IPS-18a (cell line): ENCODE results near the gene ARIH2.

Experiments used
- H3K27ac ChIP-seq: one replicate; pipeline ENCODE4 v1.5.1; 2013; ENCODE audit warnings: low read length
- H3K27me3 ChIP-seq: one replicate; pipeline ENCODE4 v1.6.1; 2013; ENCODE audit warnings: mild to moderate bottlenecking, low read length; ENCODE audit not compliant: control insufficient read depth, insufficient read depth
- H3K36me3 ChIP-seq: one replicate; pipeline ENCODE4 v1.6.1; 2013; ENCODE audit warnings: low read depth, low read length; ENCODE audit not compliant: control insufficient read depth
- H3K4me1 ChIP-seq: one replicate; pipeline ENCODE4 v1.6.1; 2013; ENCODE audit warnings: low read depth, low read length; ENCODE audit not compliant: control insufficient read depth
- H3K4me3 ChIP-seq: one replicate; pipeline ENCODE4 v1.5.1; 2013; ENCODE audit warnings: low read length
- H3K9ac ChIP-seq: one replicate; pipeline ENCODE4 v1.6.1; 2013; ENCODE audit warnings: mild to moderate bottlenecking, low read length, moderate library complexity
- H3K9me3 ChIP-seq: one replicate; pipeline ENCODE4 v1.6.1; 2013; ENCODE audit warnings: low read depth, low read length; ENCODE audit not compliant: control insufficient read depth

Gene ARIH2

DNA sequence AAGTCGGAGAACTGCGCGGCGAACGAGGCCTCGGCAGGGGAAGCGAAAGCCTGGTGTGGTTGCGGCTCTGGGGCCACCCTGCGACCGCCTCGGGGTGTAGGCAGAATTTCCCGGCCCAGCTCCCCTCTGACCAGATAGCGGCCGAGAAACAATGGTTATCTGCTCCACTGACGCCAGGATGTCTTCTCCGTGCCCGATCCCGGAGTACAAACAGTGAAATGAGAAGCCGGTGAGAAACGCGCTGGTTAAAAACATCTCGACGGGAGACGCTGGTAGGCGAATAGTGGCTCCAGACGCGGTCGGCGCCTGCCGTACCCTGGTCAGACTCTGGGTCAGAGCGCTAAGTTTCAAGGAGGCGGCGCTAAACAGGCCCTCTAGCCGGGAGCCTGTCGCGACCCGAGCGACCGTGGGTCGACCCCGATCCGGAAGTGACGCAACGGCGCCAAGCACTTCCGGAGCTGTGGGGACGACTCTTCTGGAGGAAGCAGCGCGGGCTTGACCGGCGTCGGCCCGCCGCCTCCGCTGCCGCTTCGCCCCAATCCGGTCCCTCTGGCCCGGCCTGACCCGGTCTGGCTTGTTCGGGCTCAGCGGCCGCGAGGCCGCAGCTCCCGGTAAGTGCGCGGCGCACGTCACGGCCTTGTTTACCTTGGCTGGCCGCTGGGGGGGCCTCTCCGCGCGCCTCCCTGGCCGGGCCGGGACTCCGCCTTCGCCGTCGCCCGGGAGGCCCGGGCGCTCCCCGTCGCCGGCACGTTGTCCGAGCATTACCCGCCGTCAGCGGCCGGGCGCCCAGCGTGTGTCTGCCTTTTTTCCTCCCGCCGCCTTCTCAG lies at the start of gene ARIH2:
Gene ARIH2, plus strand, starts transcription at position 455 of the 827 bp plus-strand sequence. CDS start 8,717 bp downstream, outside the sequence.
- Histone ChIP-seq H3K9ac (peak within 1 kb of the TSS; percentile 82), H3K27me3 (no peaks in the 10 kb centered on the region), H3K9me3 (no peaks in the 10 kb centered on the region), H3K36me3 (peaks cover 3% of the 10 kb centered on the region), H3K4me1 (no peaks in the 10 kb centered on the region), H3K27ac (peak within 1 kb of the TSS; percentile 37), H3K4me3 (peak within 1 kb of the TSS; percentile 85)

GRCh38 chr3:48877671-48878070 lies 41.0 kb upstream of the ARIH2 start:
- Histone ChIP-seq H3K27me3 (no peaks in the 10 kb centered on the region), H3K36me3 (no peaks in the 10 kb centered on the region), H3K4me3 (no peak overlapping the region), H3K9me3 (no peaks in the 10 kb centered on the region), H3K27ac (no peak overlapping the region), H3K9ac (no peak overlapping the region), H3K4me1 (no peaks in the 10 kb centered on the region)

GRCh38 chr3:48879307-48879993 lies 39.2 kb upstream of the ARIH2 start:
- Histone ChIP-seq H3K9me3 (no peaks in the 10 kb centered on the region), H3K27me3 (no peaks in the 10 kb centered on the region), H3K27ac (no peak overlapping the region), H3K4me3 (no peak overlapping the region), H3K9ac (no peak overlapping the region), H3K36me3 (no peaks in the 10 kb centered on the region), H3K4me1 (no peaks in the 10 kb centered on the region)

DNA sequence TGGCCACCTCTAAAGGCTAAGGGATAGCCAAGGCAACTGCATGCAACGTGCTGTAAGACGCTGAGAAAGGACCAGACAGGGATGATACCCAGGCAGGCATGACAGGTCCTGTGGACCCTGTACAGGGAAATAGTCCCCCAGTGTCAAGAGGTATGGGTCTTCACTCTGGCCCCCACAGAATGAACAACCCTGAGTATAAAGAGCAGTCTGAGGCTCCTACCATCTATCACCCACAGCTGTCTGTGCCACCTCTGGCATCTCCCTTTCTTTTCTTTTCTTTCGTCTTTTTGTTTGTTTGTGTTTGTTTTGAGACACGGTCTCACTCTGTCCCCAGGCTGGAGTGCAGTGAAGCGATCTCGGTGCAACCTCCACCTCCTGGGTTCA lies 38.7 kb upstream of the ARIH2 start:
- H3K27ac ChIP-seq: no peak overlapping the region
- no peaks in the 10 kb centered on the region for H3K36me3 ChIP-seq
- no peak overlapping the region for H3K4me3 ChIP-seq
- no peaks in the 10 kb centered on the region for H3K4me1 ChIP-seq
- H3K9me3 ChIP-seq: no peaks in the 10 kb centered on the region
- no peak overlapping the region for H3K9ac ChIP-seq
- H3K27me3 ChIP-seq: no peaks in the 10 kb centered on the region

- H3K9me3 ChIP-seq: no peaks in the 10 kb centered on the region
- no peak overlapping the region for H3K9ac ChIP-seq
- no peaks in the 10 kb centered on the region for H3K27me3 ChIP-seq
- no peak overlapping the region for H3K4me3 ChIP-seq
- no peak overlapping the region for H3K27ac ChIP-seq
- H3K4me1 ChIP-seq: no peaks in the 10 kb centered on the region
- H3K36me3 ChIP-seq: no peaks in the 10 kb centered on the region
These were observed 37.6 kb upstream of the ARIH2 start for GRCh38 chr3:48881006-48881405.

- Histone ChIP-seq H3K9ac (no peak overlapping the region), H3K27ac (no peak overlapping the region), H3K27me3 (no peaks in the 10 kb centered on the region), H3K36me3 (no peaks in the 10 kb centered on the region), H3K4me3 (no peak overlapping the region), H3K9me3 (no peaks in the 10 kb centered on the region), H3K4me1 (no peaks in the 10 kb centered on the region)
These were observed 37.0 kb upstream of the ARIH2 start for GRCh38 chr3:48881652-48882114.

- no peak overlapping the region for H3K9ac ChIP-seq
- H3K9me3 ChIP-seq: no peaks in the 10 kb centered on the region
- no peaks in the 10 kb centered on the region for H3K27me3 ChIP-seq
- H3K4me3 ChIP-seq: no peak overlapping the region
- H3K36me3 ChIP-seq: no peaks in the 10 kb centered on the region
- H3K27ac ChIP-seq: no peak overlapping the region
- H3K4me1 ChIP-seq: no peaks in the 10 kb centered on the region
These were observed 32.9 kb upstream of the ARIH2 start for GRCh38 chr3:48885753-48886152.

GRCh38 chr3:48891606-48892005 lies 27.0 kb upstream of the ARIH2 start:
- no peaks in the 10 kb centered on the region for H3K36me3 ChIP-seq

GRCh38 chr3:48894516-48894915 lies 24.1 kb upstream of the ARIH2 start:
- no peaks in the 10 kb centered on the region for H3K9me3 ChIP-seq
- H3K4me3 ChIP-seq: no peak overlapping the region
- H3K36me3 ChIP-seq: no peaks in the 10 kb centered on the region
- H3K27me3 ChIP-seq: peaks cover 10% of the 10 kb centered on the region
- peaks cover 10% of the 10 kb centered on the region for H3K4me1 ChIP-seq
- H3K27ac ChIP-seq: no peak overlapping the region
- no peak overlapping the region for H3K9ac ChIP-seq

More at GRCh38 chr3:48891606-48892005, 27.0 kb upstream of the ARIH2 start:
- no peaks in the 10 kb centered on the region for H3K4me1 ChIP-seq
- no peaks in the 10 kb centered on the region for H3K9me3 ChIP-seq
- no peak overlapping the region for H3K27ac ChIP-seq
- H3K27me3 ChIP-seq: no peaks in the 10 kb centered on the region
- H3K4me3 ChIP-seq: no peak overlapping the region
- H3K9ac ChIP-seq: no peak overlapping the region

- no peak overlapping the region for H3K9ac ChIP-seq
These were observed 21.7 kb upstream of the ARIH2 start for GRCh38 chr3:48896936-48897335.

DNA sequence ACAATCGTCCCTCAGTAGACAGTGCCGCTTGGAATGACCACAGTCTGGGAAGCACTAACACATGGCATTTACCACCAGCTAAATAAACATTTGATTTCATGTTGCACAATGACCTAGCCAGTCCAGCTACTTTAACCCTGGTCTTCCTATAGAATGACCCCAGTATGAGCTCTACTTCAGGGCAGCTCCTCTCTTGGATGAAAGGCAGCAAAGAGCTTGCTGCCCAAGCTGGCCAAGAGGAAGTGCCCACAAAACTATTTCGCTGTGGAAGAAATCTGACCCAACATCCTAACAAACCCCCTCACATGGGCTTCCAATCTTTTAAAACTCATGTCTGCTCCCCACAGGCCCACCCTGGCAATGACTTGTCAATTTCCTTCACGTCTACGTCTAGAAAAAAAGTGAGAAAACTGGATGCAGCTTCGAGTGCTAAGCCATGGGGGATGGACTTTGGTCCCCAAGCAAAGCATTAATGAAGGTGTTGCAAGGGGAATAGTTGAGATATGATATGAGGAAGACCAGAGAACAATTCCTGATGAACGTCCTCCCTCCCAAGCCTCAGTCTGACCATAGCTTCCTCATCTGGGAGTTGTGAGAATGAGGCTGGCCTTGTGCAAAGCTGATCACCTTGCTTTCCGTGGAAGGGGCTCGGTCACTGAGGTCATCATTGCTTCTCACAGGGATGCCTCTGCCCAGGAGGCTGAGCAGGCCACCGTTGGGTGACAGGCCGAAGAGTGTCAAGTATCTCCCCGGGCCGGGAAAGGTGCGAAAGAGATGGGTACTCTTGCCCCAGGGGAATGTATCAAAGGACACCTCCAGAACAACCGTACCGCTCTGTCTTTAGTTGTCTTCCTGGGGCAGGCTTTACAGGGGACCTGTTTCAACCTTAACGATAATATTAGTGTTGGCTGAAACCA lies 20.9 kb upstream of the ARIH2 start:
- Histone ChIP-seq H3K9me3 (no peaks in the 10 kb centered on the region), H3K4me3 (peak overlapping the region; percentile 86), H3K27me3 (peaks cover 10% of the 10 kb centered on the region), H3K36me3 (no peaks in the 10 kb centered on the region), H3K4me1 (peaks cover 10% of the 10 kb centered on the region), H3K27ac (no peak overlapping the region), H3K9ac (no peak overlapping the region)

More at GRCh38 chr3:48896936-48897335, 21.7 kb upstream of the ARIH2 start:
- no peak overlapping the region for H3K4me3 ChIP-seq
- no peaks in the 10 kb centered on the region for H3K9me3 ChIP-seq
- no peak overlapping the region for H3K27ac ChIP-seq
- peaks cover 10% of the 10 kb centered on the region for H3K27me3 ChIP-seq
- H3K4me1 ChIP-seq: peaks cover 10% of the 10 kb centered on the region
- H3K36me3 ChIP-seq: no peaks in the 10 kb centered on the region
